Astrocyte (in vitro differentiated cells and primary cell): ENCODE data around the gene CDKAL1. TPM values are rescaled to one million over a fixed set of nuclear protein-coding genes. Genes with fewer than 3 reads are reported as not detected.

Experiments used
- DNase-seq: peaks from one replicate; pipeline ENCODE4 v3.0.0-alpha.2; 2010; ENCODE audit warnings: low read depth
- FAIRE-seq: peaks from 2 replicates; lab custom pipeline; 2011; peaks lifted over from hg19 to GRCh38; lab: Jason Lieb, UNC
- H2AFZ ChIP-seq: 2 replicates; pipeline ENCODE4 v1.6.0; 2012; ENCODE audit warnings: low read depth, low read length, inconsistent platforms
- H3K27ac ChIP-seq: 2 replicates; pipeline ENCODE4 v1.5.1; 2011; ENCODE audit warnings: low read depth, low read length, inconsistent platforms
- H3K27me3 ChIP-seq: 2 replicates; pipeline ENCODE4 v1.6.0; 2011; ENCODE audit warnings: low read length, inconsistent platforms; ENCODE audit not compliant: insufficient read depth
- H3K36me3 ChIP-seq: 2 replicates; pipeline ENCODE4 v1.5.1; 2011; ENCODE audit warnings: low read length, inconsistent platforms; ENCODE audit not compliant: insufficient read depth
- H3K4me1 ChIP-seq: 2 replicates; pipeline ENCODE4 v1.5.1; 2011; ENCODE audit warnings: low read length, inconsistent platforms; ENCODE audit not compliant: insufficient read depth
- H3K4me2 ChIP-seq: 2 replicates; pipeline ENCODE4 v1.6.0; 2012; ENCODE audit warnings: low read length, inconsistent platforms
- H3K4me3 ChIP-seq: 2 replicates; pipeline ENCODE4 v1.5.1; 2011; ENCODE audit warnings: low read depth, mild to moderate bottlenecking, low read length, inconsistent platforms; ENCODE audit not compliant: insufficient read depth
- H3K79me2 ChIP-seq: 2 replicates; pipeline ENCODE4 v1.6.0; 2012; ENCODE audit warnings: mild to moderate bottlenecking, low read length, inconsistent platforms; ENCODE audit not compliant: insufficient read depth
- H3K9ac ChIP-seq: 2 replicates; pipeline ENCODE4 v1.6.0; 2012; ENCODE audit warnings: mild to moderate bottlenecking, low read length, inconsistent platforms
- H3K9me3 ChIP-seq: 2 replicates; pipeline ENCODE4 v1.5.1; 2012; ENCODE audit warnings: low read depth, mild to moderate bottlenecking, low read length, inconsistent platforms; ENCODE audit not compliant: insufficient read depth
- H4K20me1 ChIP-seq: 2 replicates; pipeline ENCODE4 v1.6.0; 2012; ENCODE audit warnings: low read length, inconsistent platforms; ENCODE audit not compliant: insufficient read depth
- H3K27ac Mint-ChIP-seq: one replicate; pipeline ENCODE4 v1.8.0; 2021; ENCODE audit warnings: mild to moderate bottlenecking, mixed read lengths; ENCODE audit not compliant: unreplicated experiment
- H3K27me3 Mint-ChIP-seq: one replicate; pipeline ENCODE4 v1.8.0; 2021; ENCODE audit warnings: low read depth, mixed read lengths; ENCODE audit not compliant: unreplicated experiment
- H3K36me3 Mint-ChIP-seq: one replicate; pipeline ENCODE4 v1.8.0; 2021; ENCODE audit warnings: low read depth, mixed read lengths; ENCODE audit not compliant: unreplicated experiment
- H3K4me1 Mint-ChIP-seq: one replicate; pipeline ENCODE4 v1.8.0; 2021; ENCODE audit warnings: low read depth, mixed read lengths; ENCODE audit not compliant: unreplicated experiment
- H3K4me3 Mint-ChIP-seq: one replicate; pipeline ENCODE4 v1.8.0; 2021; ENCODE audit warnings: mild to moderate bottlenecking, moderate library complexity, mixed read lengths; ENCODE audit not compliant: unreplicated experiment
- H3K9me3 Mint-ChIP-seq: one replicate; pipeline ENCODE4 v1.8.0; 2021; ENCODE audit warnings: mild to moderate bottlenecking, mixed read lengths; ENCODE audit not compliant: unreplicated experiment
- EZH2 ChIP-seq: IDR thresholded peaks from 2 replicates; pipeline ENCODE4 v1.6.1; 2012; ENCODE audit warnings: mild to moderate bottlenecking, low read length, inconsistent platforms; ENCODE audit not compliant: insufficient read depth
- total RNA-seq: library from RNA; stranded (reverse); gene quantifications from 2 replicates; pipeline ENCODE4 v1.2.1, GENCODE V29; 2021
- TF ChIP-seq, protein P1 (sequence below): IDR thresholded peaks from 2 replicates; pipeline ENCODE4 v1.5.1; 2011; ENCODE audit warnings: low read depth, mild to moderate bottlenecking, inconsistent platforms, low read length, moderate library complexity; ENCODE audit not compliant: insufficient read depth

CDKAL1 gene
- total RNA-seq, 1 donor from 2014 or later: 13.7 TPM

DNA sequence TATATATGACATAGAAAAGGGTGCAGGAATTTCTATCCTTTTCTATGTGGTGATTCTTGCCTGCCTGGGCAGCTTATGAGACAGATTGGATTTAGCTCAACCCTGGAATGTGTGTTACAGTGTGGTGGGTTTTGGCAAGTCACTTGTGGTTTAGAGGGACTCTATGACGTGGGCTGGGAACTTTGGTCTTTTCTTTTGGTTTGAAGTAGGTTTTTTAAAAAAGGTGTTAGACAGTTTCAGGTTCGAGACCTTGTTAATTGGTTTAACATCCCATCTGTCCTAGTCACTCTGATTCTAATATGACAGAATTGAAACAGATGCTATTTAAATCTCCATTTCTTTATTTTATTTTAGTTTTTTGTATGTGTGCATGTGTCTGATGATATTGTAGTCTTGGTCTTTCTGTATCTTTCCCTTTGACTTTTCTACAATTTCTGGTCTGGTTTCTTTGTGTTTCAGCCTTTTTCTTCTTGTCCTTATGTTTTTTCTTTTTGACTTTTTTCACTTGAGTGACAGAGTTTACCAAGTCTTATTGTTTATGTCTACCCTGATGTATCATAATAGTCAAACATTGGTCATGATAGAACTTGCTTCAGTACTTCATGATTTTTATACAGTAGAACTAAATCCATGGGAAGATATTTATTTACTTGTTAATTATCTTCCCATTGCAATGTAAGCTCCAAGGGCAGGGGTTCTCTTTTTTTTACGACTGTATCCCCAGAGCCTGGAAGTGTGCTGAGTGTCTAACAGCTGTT, 174.3 kb downstream of the CDKAL1 start:
- peak; percentile 32 for FAIRE-seq
- H3K4me2 ChIP-seq: no peak overlapping the region

DNA sequence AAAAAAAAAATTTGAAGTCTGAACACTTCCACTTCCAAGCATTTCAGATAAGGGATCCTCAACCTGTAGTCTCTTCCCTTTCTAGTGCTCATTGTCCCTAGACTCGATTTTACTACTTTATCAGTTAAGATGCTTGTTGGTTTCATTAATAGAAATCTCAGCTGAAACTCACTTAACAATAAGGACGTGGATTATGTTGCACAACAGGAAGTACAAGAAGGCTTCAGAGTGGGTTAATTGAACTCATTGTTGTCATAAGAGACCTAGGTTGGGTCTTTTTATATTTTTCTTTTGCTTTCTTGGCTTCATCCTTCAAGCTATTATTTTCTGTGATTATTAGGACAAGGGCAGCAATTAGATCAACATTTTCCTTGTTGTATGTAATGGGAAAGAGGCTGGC, 175.2 kb downstream of the CDKAL1 start:
- Histone ChIP-seq H2AFZ (no peak overlapping the region), H3K27me3 (no peaks in the 10 kb centered on the region), H4K20me1 (peaks cover 7% of the 10 kb centered on the region), H3K36me3 (no peaks in the 10 kb centered on the region), H3K4me1 (peaks cover under 1% of the 10 kb centered on the region), H3K9ac (no peak overlapping the region), H3K27ac (no peak overlapping the region), H3K9me3 (no peaks in the 10 kb centered on the region), H3K79me2 (no peaks in the 10 kb centered on the region), H3K4me3 (no peak overlapping the region), H3K4me2 (no peak overlapping the region)
- no peak overlapping the region for H3K4me3 Mint-ChIP-seq
- no peaks in the 10 kb centered on the region for H3K36me3 Mint-ChIP-seq
- no peaks in the 10 kb centered on the region for H3K27me3 Mint-ChIP-seq
- FAIRE-seq (no peak), DNase-seq (no peak)
- peaks cover 23% of the 10 kb centered on the region for H3K4me1 Mint-ChIP-seq
- TF ChIP-seq, protein P1, sequence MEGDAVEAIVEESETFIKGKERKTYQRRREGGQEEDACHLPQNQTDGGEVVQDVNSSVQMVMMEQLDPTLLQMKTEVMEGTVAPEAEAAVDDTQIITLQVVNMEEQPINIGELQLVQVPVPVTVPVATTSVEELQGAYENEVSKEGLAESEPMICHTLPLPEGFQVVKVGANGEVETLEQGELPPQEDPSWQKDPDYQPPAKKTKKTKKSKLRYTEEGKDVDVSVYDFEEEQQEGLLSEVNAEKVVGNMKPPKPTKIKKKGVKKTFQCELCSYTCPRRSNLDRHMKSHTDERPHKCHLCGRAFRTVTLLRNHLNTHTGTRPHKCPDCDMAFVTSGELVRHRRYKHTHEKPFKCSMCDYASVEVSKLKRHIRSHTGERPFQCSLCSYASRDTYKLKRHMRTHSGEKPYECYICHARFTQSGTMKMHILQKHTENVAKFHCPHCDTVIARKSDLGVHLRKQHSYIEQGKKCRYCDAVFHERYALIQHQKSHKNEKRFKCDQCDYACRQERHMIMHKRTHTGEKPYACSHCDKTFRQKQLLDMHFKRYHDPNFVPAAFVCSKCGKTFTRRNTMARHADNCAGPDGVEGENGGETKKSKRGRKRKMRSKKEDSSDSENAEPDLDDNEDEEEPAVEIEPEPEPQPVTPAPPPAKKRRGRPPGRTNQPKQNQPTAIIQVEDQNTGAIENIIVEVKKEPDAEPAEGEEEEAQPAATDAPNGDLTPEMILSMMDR: no peak
- TF ChIP-seq EZH2: no peak
- H3K27ac Mint-ChIP-seq: no peak overlapping the region
- H3K9me3 Mint-ChIP-seq: no peaks in the 10 kb centered on the region

More for the DNA sequence above, 174.3 kb downstream of the CDKAL1 start:
- Mint-ChIP-seq H3K36me3 (no peaks in the 10 kb centered on the region), H3K27ac (peak overlapping the region; percentile 93), H3K9me3 (no peaks in the 10 kb centered on the region), H3K4me1 (peaks cover 28% of the 10 kb centered on the region), H3K27me3 (no peaks in the 10 kb centered on the region), H3K4me3 (no peak overlapping the region)
- no peaks in the 10 kb centered on the region for H3K79me2 ChIP-seq
- H3K9ac ChIP-seq: no peak overlapping the region
- H3K4me3 ChIP-seq: no peak overlapping the region
- H3K9me3 ChIP-seq: no peaks in the 10 kb centered on the region
- peak; percentile 96 for DNase-seq
- H2AFZ ChIP-seq: no peak overlapping the region
- H3K4me1 ChIP-seq: peaks cover 5% of the 10 kb centered on the region
- no peaks in the 10 kb centered on the region for H3K27me3 ChIP-seq
- no peak overlapping the region for H3K27ac ChIP-seq
- no peaks in the 10 kb centered on the region for H3K36me3 ChIP-seq
- TF ChIP-seq EZH2: no peak
- TF ChIP-seq, protein P1: no peak
- peaks cover 7% of the 10 kb centered on the region for H4K20me1 ChIP-seq

DNA sequence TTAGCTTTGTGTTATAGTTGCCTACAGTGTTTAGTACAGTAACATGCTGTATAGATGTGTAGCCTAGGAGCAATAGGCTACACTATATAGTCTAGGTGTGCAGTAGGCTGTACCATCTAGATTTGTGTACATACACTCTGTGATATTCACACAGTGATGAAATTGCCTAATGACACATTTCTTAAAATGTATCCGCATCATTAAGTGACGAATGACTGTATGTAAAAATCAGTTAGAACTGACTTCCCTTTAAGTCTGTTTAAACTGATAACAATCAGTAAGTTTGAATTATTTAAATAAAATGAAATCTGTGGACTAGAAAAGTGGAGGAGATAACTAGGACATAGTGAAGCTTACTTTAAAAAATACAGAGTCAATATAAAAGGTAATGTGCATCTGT, 176.1 kb downstream of the CDKAL1 start:
- H3K4me1 Mint-ChIP-seq: peaks cover 20% of the 10 kb centered on the region
- no peaks in the 10 kb centered on the region for H3K36me3 Mint-ChIP-seq
- no peaks in the 10 kb centered on the region for H3K9me3 Mint-ChIP-seq

More for the DNA sequence above, 176.1 kb downstream of the CDKAL1 start:
- Histone ChIP-seq H3K4me3 (no peak overlapping the region), H3K9ac (no peak overlapping the region), H3K4me1 (no peaks in the 10 kb centered on the region), H2AFZ (no peak overlapping the region), H3K27ac (no peak overlapping the region), H3K79me2 (no peaks in the 10 kb centered on the region), H4K20me1 (peaks cover 7% of the 10 kb centered on the region), H3K27me3 (no peaks in the 10 kb centered on the region), H3K36me3 (no peaks in the 10 kb centered on the region), H3K4me2 (no peak overlapping the region), H3K9me3 (no peaks in the 10 kb centered on the region)
- DNase-seq (no peak), FAIRE-seq (no peak)
- H3K4me3 Mint-ChIP-seq: no peak overlapping the region
- H3K27me3 Mint-ChIP-seq: no peaks in the 10 kb centered on the region
- TF ChIP-seq, protein P1: no peak
- no peak for TF ChIP-seq EZH2
- no peak overlapping the region for H3K27ac Mint-ChIP-seq
